ENCODE data around the gene MAPKAP1.

DNA sequence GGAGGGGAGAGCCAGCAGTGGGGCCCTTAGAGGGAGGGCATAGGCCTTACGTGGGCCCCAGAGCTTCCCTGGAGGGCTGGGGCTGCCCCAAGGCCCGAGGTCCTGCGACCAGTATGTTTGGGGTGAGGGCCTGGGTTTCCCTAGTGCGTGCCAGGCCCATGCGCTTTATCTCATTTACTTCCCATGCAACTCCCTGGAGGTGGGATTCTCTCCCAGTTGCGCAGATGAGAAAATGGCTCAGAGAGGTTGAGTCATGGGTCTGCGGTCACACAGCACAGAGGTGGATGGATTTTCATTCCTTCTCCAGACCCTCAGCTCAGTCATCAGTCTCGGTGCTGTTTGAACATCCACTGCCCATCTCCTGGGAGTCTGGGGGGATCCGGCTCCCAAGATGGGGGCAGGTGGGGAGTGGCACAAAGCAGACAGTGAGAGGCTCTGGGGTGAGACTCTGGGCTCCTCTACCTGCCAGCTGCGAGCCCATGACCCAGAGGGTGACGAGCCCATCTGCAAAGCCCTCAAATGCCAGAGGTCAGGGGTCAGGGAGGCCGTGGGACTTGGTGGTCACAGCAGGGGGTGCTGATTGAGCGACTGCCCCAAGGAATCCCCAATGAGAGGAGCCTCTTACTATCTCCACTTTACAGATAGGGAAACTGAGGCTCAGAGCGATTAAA is 274.2 kb downstream of the MAPKAP1 start:
- TF ChIP-seq, protein P1, sequence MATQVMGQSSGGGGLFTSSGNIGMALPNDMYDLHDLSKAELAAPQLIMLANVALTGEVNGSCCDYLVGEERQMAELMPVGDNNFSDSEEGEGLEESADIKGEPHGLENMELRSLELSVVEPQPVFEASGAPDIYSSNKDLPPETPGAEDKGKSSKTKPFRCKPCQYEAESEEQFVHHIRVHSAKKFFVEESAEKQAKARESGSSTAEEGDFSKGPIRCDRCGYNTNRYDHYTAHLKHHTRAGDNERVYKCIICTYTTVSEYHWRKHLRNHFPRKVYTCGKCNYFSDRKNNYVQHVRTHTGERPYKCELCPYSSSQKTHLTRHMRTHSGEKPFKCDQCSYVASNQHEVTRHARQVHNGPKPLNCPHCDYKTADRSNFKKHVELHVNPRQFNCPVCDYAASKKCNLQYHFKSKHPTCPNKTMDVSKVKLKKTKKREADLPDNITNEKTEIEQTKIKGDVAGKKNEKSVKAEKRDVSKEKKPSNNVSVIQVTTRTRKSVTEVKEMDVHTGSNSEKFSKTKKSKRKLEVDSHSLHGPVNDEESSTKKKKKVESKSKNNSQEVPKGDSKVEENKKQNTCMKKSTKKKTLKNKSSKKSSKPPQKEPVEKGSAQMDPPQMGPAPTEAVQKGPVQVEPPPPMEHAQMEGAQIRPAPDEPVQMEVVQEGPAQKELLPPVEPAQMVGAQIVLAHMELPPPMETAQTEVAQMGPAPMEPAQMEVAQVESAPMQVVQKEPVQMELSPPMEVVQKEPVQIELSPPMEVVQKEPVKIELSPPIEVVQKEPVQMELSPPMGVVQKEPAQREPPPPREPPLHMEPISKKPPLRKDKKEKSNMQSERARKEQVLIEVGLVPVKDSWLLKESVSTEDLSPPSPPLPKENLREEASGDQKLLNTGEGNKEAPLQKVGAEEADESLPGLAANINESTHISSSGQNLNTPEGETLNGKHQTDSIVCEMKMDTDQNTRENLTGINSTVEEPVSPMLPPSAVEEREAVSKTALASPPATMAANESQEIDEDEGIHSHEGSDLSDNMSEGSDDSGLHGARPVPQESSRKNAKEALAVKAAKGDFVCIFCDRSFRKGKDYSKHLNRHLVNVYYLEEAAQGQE (IDR thresholded peaks at IDR 0.05; ENCODE audit: insufficient read depth in 1 of 2, low read depth in 2 of 2, low read length in 2 of 2): no peak
- no peak for TF ChIP-seq SIN3A (IDR thresholded peaks at IDR 0.05; ENCODE audit: borderline replicate concordance, insufficient read depth, low read length)
